ENCODE results near the gene SLC12A9.

GRCh38 chr7:100830396-100830795 lies 22.1 kb upstream of the SLC12A9 start:
- TF ChIP-seq EZH2phosphoT487 (IDR thresholded peaks at IDR 0.05; ENCODE audit: low read length) (no peak), CTCF (IDR thresholded peaks at IDR 0.05; ENCODE audit: low read length) (no peak)

All from MM.1S (cell line).